GM23248 (cell line): ENCODE data around the gene SELENOS.

Experiments used
- EZH2 ChIP-seq: fragments of 200-600 bp; sonication (generic); IDR thresholded peaks from 2 replicates; pipeline ENCODE4 v1.6.1; 2018; ENCODE audit warnings: antibody characterized with exemption, mild to moderate bottlenecking; ENCODE audit not compliant: insufficient read depth, poor library complexity, severe bottlenecking
- EZH2phosphoT487 ChIP-seq: fragments of 200-600 bp; sonication (generic); IDR thresholded peaks from 2 replicates; pipeline ENCODE4 v1.6.1; 2018; ENCODE audit warnings: antibody characterized with exemption, moderate library complexity, mild to moderate bottlenecking, low read depth; ENCODE audit not compliant: insufficient read depth

DNA sequence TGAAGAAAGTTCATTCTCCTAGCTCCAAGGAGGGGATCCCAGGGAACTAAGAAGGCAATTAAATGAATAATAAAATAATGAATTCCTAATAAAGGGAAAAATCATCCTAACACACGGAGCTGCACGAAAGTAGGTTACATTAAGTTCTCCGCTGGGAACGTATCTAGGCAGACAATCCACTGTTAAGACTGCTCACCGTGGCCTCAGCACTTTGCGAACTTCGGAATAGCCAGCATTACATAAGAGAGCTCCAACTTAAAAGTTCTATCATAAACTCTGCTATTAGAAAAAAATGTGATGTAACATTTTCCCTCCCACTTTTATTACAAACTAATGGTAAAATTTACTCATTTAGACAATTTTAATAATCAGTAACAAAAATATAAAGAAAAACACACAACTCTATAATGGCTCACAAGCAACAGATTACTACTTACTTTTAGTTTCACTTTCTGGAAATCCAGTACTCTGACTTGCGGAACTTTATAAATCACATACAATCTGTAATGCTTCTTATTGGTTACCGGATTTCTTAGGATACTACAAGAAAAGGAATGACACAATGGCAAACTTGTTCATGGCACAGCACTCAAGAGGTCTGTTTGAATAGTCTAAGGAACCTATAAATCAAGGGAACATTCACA, 9.3 kb upstream of the SELENOS start:
- TF ChIP-seq EZH2 (no peak), EZH2phosphoT487 (no peak)
